Inferior parietal cortex (tissue), 1 donor: Measurements from ENCODE around the gene CNDP1.

Experiments
- DNase-seq: peaks from one replicate; pipeline ENCODE4 v3.0.0-alpha.2; 2016; ENCODE audit errors: extremely low spot score

CNDP1 gene

DNA sequence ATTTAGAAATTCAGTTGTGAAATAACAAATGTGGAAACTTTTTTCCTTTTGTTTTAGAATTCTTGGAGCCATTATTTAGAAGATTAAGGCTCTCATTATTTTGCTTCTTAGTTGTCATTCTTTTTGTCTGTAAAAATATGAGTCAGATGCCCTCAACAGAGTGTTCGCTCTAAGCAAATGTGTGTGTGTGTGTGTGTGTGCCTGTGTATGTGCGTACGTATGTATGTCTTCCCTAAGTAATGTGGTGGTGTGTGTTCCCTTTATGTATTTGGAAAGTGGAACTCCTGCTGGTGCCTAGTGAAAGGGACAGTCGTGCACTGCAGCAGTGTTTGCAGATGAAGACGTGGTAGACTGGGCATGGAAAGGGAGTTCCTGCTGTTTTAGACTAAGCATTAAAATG, 90.9 kb downstream of the CNDP1 start:
- no peak for DNase-seq

- no peak for DNase-seq
Observed at GRCh38 chr18:74626049-74626874, 92.0 kb downstream of the CNDP1 start.

- no peak for DNase-seq
Observed at GRCh38 chr18:74630804-74631203, 96.5 kb downstream of the CNDP1 start.

- DNase-seq = no peak
Observed at GRCh38 chr18:74631212-74631611, 96.9 kb downstream of the CNDP1 start.

DNA sequence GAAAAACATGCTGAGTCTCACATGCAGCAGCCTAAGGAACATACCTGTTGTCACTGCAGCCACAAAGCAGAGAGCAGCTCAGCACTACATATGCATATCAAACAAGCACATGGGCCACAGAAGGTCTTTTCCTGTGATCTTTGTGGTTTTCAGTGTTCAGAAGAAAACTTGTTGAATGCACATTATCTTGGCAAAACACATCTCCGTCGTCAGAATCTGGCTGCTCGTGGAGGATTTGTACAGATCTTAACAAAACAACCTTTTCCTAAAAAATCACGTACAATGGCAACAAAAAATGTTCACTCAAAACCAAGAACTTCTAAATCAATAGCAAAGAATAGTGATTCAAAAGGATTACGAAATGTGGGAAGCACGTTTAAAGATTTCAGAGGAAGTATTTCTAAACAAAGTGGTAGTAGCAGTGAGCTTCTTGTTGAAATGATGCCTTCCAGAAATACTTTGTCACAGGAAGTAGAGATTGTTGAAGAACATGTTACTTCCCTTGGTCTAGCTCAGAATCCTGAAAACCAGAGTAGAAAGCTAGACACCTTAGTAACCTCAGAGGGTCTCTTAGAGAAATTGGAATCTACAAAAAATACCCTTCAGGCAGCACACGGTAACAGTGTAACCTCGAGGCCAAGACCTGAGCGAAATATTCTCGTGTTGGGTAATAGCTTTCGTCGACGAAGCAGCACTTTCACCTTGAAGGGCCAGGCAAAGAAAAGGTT, 97.5 kb downstream of the CNDP1 start:
- no peak for DNase-seq

GRCh38 chr18:74632351-74632679, 98.0 kb downstream of the CNDP1 start:
- no peak for DNase-seq

DNA sequence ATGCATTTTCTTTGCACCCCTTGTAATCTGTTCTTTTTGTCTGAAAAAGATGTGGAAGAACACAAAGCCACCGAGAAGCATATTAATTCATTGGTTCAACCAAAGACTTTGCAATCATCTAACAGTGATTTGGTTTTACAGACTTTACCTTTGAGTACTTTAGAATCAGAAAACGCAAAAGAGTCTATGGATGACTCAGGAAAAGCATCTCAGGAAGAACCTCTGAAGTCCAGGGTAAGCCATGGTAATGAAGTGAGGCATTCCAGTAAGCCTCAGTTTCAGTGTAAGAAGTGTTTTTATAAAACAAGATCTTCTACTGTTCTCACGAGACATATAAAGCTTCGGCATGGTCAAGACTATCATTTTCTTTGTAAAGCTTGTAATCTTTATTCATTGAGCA, 98.6 kb downstream of the CNDP1 start:
- DNase-seq = no peak

DNA sequence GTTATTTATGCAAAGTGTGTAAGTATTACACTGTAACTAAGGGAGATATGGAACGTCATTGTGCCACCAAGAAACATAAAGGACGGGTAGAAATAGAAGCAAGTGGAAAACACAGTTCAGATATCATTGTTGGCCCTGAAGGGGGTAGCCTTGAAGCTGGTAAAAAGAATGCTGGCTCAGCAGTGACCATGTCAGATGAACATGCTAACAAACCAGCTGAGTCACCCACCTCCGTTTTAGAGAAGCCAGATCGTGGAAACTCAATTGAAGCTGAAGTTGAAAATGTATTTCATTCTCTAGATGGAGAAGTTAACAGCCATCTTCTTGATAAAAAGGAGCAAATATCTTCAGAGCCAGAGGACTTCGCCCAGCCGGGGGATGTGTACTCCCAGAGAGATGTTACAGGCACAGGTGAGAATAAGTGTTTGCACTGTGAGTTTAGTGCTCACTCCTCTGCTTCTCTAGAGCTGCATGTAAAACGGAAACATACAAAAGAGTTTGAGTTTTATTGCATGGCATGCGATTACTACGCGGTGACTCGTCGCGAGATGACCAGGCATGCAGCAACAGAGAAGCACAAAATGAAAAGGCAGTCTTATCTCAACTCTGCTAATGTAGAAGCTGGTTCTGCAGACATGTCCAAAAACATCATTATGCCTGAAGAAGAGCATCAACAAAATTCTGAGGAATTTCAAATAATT, 99.5 kb downstream of the CNDP1 start:
- no peak for DNase-seq

GRCh38 chr18:74635224-74635975, 101.1 kb downstream of the CNDP1 start:
- no peak for DNase-seq
